ENCODE measurements around the gene CAMTA1.
A peak's percentile ranks its signal among the peaks of the same experiment; 100 is the strongest.

Gene CAMTA1

DNA sequence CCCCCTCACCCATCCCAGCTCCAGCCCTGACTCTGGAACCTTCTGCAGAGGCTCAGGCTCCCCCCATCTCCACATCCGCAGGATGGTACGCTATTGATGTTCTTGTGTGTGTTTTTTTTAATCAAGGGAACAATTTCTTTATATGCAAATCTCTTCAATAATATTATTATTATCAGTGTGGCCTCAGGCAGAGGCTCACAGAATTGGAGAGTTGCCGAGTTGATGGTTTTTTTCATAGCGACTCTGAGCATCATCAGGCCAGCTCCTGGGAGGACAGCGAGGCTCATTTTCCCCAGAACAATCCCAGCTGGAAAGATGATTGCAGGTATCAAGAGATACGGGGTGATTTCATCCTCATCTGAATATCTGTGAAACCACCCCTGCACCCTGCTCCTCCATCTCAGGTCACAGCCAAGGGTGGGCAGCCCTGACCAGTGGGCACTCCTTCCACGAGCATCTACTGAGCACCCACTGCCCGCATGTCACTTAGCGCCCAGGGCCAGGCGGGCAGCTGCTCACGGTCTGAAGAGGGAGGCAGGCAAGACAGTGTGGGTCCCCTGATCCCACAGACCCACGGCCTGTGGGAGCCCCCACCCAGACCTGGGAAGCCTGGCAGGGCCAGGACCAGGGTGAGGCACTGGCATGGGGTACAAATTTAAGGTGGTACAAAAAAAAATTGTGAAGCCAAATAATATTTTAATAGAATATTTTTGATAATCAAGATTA is 740.2 kb downstream of the CAMTA1 start:
- no peak for DNase-seq (ENCODE audit: low read depth)
- H3K4me3 ChIP-seq (ENCODE audit: low read length): no peak overlapping the region
- TF ChIP-seq, protein P1, sequence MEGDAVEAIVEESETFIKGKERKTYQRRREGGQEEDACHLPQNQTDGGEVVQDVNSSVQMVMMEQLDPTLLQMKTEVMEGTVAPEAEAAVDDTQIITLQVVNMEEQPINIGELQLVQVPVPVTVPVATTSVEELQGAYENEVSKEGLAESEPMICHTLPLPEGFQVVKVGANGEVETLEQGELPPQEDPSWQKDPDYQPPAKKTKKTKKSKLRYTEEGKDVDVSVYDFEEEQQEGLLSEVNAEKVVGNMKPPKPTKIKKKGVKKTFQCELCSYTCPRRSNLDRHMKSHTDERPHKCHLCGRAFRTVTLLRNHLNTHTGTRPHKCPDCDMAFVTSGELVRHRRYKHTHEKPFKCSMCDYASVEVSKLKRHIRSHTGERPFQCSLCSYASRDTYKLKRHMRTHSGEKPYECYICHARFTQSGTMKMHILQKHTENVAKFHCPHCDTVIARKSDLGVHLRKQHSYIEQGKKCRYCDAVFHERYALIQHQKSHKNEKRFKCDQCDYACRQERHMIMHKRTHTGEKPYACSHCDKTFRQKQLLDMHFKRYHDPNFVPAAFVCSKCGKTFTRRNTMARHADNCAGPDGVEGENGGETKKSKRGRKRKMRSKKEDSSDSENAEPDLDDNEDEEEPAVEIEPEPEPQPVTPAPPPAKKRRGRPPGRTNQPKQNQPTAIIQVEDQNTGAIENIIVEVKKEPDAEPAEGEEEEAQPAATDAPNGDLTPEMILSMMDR (conservative IDR thresholded peaks at IDR 0.05; ENCODE audit: low read length): no peak

DNA sequence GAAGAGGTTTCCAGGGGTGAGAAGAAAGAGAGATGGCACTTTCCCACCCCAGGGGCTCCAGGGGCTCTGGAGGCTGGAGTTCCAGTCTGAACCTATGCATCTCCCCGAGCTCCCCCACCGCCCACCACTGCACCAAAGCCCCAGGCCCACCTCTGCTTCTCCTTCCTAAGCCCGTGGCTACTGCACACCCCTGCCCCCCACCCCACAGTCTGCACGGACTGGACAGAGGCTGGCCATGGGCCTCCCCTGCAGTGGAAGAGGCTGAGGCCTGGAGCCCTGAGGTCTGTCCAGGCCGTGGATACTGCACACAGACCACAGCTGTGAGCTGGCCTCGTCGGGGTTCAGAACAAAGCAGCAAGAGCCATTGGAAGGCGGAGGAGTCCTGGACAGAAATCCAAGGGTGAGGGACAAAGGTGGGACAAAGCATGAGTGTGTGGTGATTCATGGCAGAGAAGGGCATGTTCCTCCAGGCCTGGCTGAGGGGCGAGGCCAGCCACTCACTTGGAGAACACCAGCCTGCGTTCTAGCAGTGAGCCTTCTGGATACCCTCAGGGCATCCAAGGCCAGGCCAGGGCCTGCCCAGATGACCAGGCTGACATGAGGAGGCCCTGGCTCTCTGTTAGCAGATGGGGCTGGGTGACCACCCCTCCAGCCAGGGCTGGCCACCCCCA is 741.1 kb downstream of the CAMTA1 start:
- no peak for DNase-seq (ENCODE audit: low read depth)
- H3K4me3 ChIP-seq (ENCODE audit: low read length): no peak overlapping the region
- TF ChIP-seq, protein P1 (conservative IDR thresholded peaks at IDR 0.05; ENCODE audit: low read length): no peak

DNA sequence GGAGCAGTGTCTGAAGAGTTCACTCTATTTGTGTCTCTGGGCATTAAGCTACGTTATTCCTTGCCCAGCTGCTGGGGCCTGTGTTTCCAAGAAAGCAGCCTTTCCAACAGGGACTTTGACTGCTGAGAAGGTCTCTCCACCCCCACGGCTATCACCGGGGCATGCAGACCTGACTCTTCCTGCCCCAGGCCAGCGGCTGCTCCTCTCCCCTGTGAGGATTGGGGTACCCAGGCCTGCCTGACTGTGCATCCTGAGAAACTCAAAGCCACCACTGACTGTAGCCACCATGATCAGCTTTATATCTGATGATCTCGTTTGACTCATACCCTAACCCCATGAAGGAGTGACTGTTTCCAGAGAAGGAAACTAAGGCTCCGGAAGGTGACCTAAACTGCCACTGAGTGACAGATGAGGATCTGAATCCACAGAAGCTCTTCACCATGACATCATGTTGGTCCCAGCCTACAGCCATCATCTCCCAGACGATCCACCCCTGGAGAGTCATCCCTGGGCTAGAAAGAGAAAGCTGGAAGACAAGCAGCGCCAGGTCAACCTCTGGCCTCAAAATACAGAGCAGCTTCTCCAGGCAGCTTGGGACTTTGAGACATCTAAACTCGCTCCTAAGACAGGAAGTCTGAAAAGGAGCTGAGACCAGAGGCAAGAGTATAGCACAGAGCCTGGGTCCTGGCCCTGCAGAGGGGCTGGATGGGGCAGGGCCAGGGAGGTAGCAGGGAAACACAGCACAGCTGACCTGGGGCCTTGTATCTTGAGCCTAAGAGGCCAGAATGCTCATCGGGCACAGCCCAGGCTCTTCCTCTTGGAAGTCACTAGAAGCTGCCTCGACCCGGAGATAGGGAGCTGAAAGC is 741.8 kb downstream of the CAMTA1 start:
- peak; percentile 28 for DNase-seq (ENCODE audit: low read depth)
- H3K4me3 ChIP-seq (ENCODE audit: low read length): no peak overlapping the region
- TF ChIP-seq, protein P1 (conservative IDR thresholded peaks at IDR 0.05; ENCODE audit: low read length): no peak

DNA sequence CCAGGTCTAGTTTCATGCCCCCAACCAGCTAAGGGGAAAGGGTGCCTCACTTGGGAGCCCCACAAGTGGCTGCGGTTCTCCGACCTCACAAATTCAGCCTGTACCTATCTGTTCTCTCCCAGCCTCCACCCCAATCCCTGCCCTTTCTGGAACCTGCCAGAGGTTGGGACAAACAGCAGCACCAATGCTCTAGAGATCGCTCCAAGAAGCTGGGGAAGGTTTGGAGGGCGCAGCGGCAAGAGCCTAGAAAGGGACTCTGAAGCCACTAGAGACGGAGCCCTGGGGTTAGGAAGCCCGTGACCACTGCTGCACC is 742.4 kb downstream of the CAMTA1 start:
- H3K4me3 ChIP-seq (ENCODE audit: low read length): no peak overlapping the region
- TF ChIP-seq, protein P1 (conservative IDR thresholded peaks at IDR 0.05; ENCODE audit: low read length): no peak

DNA sequence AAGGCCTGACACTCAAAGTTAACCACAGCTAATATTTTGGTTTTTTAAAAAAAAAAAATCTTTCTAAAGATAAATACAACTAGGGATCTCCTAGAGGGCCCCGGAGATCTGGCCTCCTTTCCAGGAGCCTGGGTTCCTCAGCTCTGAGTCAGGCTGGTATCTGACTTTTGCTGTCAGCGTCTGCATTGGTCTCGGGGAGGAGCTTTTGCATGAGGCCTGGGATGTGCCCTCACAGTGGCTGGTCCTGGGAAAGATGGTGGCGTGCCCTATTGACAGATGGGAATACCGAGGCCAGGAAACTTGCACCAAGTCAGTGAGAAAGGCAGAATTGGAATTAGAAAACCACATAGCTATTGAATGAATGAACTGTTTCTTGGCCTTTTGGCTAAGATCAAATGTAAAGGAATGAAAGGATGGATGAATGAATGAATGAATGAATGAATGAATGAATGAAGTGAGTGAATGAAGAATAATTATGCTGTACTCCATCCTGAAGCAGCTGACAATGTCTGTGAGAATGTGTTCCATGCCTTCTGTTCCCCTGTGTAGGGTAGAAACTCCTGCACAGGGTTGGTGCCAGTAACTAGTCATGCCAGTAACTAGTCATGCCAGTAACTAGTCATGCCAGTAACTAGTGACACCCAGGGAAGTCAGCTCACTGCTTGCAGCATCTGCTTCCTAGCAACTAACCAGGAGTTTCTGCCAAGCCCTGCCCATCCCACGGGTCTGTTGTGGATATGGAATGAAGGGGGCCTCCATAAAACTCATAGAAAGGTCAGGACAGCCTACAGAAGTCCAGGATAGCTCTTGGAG is 743.3 kb downstream of the CAMTA1 start:
- no peak overlapping the region for H3K4me3 ChIP-seq (ENCODE audit: low read length)
- TF ChIP-seq, protein P1 (conservative IDR thresholded peaks at IDR 0.05; ENCODE audit: low read length): no peak
- peak; percentile 10 for DNase-seq (ENCODE audit: low read depth)

More for the DNA sequence above, 742.4 kb downstream of the CAMTA1 start:
- no peak for DNase-seq (ENCODE audit: low read depth)

DNA sequence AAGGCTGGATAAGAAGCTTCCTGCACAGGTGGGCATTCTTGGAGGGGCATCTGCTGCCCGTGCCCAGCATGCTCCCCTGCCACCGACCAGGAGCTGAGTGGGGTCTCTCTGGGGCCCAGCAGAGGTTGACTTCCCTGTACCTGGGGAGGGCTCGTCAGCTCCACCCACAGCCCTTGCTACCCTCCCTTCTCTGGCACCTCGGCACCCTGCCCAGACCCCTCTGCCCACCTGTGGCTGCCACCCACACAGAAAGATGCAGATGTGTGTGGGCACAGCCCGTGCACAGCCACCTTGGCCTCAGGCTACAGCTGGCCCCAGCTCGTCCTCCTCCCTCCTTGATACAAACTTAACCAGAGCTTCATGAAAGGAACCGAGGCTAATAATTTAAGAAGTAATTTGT is 744.7 kb downstream of the CAMTA1 start:
- no peak overlapping the region for H3K4me3 ChIP-seq (ENCODE audit: low read length)
- TF ChIP-seq, protein P1 (conservative IDR thresholded peaks at IDR 0.05; ENCODE audit: low read length): no peak
- no peak for DNase-seq (ENCODE audit: low read depth)
